T-helper 1 cell treated with Interleukin-12 subunit alpha and Interleukin-12 subunit beta and Interleukin-4 antibody, amounts not matched to agents 30 ng/mL and 1 ng/mL, for 36 hours (primary cell): ENCODE data around the gene MED15. TPM values are rescaled to one million over a fixed set of nuclear protein-coding genes. Genes with fewer than 3 reads are reported as not detected.
"Not testable (repeated sequence)": the region's sequence is repeated elsewhere in the genome, so short reads cannot be mapped to it uniquely, and the experiment has no call there.

ENCODE experiments used
- intact Hi-C: fragments of 100-400 bp; cut with micrococcal nuclease; formaldehyde crosslinking; loops from one replicate; pipeline ENCODE4 v1.15.1; 2024
- total RNA-seq: library from RNA; stranded (reverse); gene quantifications from 2 replicates; pipeline ENCODE4 v1.2.3, GENCODE V29; 2022

MED15 gene
- total RNA-seq, 1 donor from 2014 or later, result 165 TPM

- intact Hi-C loops, result no loop called here
Measured at GRCh38 chr22:20528405-20528978, 21.1 kb downstream of the MED15 start.

- intact Hi-C loops, result loop anchor here (1.0 kb wide), 1 partner anchor 9 kb away; no protein-coding TSS in a partner anchor
Measured at GRCh38 chr22:20530368-20531153, 23.2 kb downstream of the MED15 start.

GRCh38 chr22:20531154-20531403 lies 23.7 kb downstream of the MED15 start:
- intact Hi-C loops, result loop anchor here (1.0 kb wide), 1 partner anchor 10 kb away; no protein-coding TSS in a partner anchor

GRCh38 chr22:20531404-20532201 lies 24.2 kb downstream of the MED15 start:
- intact Hi-C loops, result loop anchor here (1.0 kb wide), 1 partner anchor 10 kb away; no protein-coding TSS in a partner anchor

- intact Hi-C loops, result no loop called here
Measured at GRCh38 chr22:20532256-20532993, 25.0 kb downstream of the MED15 start.

GRCh38 chr22:20533095-20533878 lies 25.9 kb downstream of the MED15 start:
- intact Hi-C loops, result no loop called here

GRCh38 chr22:20533879-20534265 lies 26.5 kb downstream of the MED15 start:
- intact Hi-C loops, result no loop called here

GRCh38 chr22:20536590-20537324 lies 29.3 kb downstream of the MED15 start:
- intact Hi-C loops, result no loop called here

- intact Hi-C loops, result no loop called here
Measured at GRCh38 chr22:20537325-20537756, 29.9 kb downstream of the MED15 start.

GRCh38 chr22:20537983-20538382 lies 30.6 kb downstream of the MED15 start:
- intact Hi-C loops, result no loop called here

GRCh38 chr22:20538875-20539274 lies 31.5 kb downstream of the MED15 start:
- intact Hi-C loops, result not testable (repeated sequence)

- intact Hi-C loops, result no loop called here
Measured at GRCh38 chr22:20542055-20542454, 34.6 kb downstream of the MED15 start.

- intact Hi-C loops, result no loop called here
Measured at GRCh38 chr22:20542736-20543135, 35.3 kb downstream of the MED15 start.

- intact Hi-C loops, result not testable (repeated sequence)
Measured at GRCh38 chr22:20545318-20545634, 37.9 kb downstream of the MED15 start.

GRCh38 chr22:20545681-20546521 lies 38.5 kb downstream of the MED15 start:
- intact Hi-C loops, result no loop called here

- intact Hi-C loops, result no loop called here
Measured at GRCh38 chr22:20546541-20546950, 39.1 kb downstream of the MED15 start.

GRCh38 chr22:20547029-20547428 lies 39.6 kb downstream of the MED15 start:
- intact Hi-C loops, result no loop called here

- intact Hi-C loops, result no loop called here
Measured at GRCh38 chr22:20548806-20549205, 41.4 kb downstream of the MED15 start.

- intact Hi-C loops, result no loop called here
Measured at GRCh38 chr22:20549232-20549841, 41.9 kb downstream of the MED15 start.
